Mesenchymal stem cell (in vitro differentiated cells and primary cell): ENCODE data around the gene MFSD6L.
A peak's percentile ranks its signal among the peaks of the same experiment; 100 is the strongest.

Experiments used
- DNase-seq: peaks from one replicate; pipeline ENCODE4 v3.0.0-alpha.2; 2013
- H2AFZ ChIP-seq: one replicate; pipeline ENCODE4 v1.6.1; 2013; ENCODE audit warnings: low read depth, mild to moderate bottlenecking, control low read depth, inconsistent platforms, low read length, moderate library complexity
- H2AK5ac ChIP-seq: 2 replicates; pipeline ENCODE4 v1.6.1; 2013; ENCODE audit warnings: low read length, moderate library complexity, mild to moderate bottlenecking, inconsistent platforms; ENCODE audit not compliant: severe bottlenecking
- H2BK120ac ChIP-seq: one replicate; pipeline ENCODE4 v1.6.1; 2013; ENCODE audit warnings: low read depth, mild to moderate bottlenecking, inconsistent platforms, low read length, moderate library complexity
- H2BK12ac ChIP-seq, 2 experiments: one replicate each; pipeline ENCODE4 v1.6.1; 2013; ENCODE audit warnings: inconsistent platforms in 2 of 2, low read length in 2 of 2, mild to moderate bottlenecking in 2 of 2, moderate library complexity in 2 of 2, control low read depth in 1 of 2
- H2BK15ac ChIP-seq: one replicate; pipeline ENCODE4 v1.6.1; 2013; ENCODE audit warnings: mild to moderate bottlenecking, low read depth, inconsistent platforms; ENCODE audit not compliant: poor library complexity, severe bottlenecking
- H2BK5ac ChIP-seq: 2 replicates; pipeline ENCODE4 v1.6.1; 2013; ENCODE audit warnings: low read depth, mild to moderate bottlenecking, low read length, control low read depth, inconsistent platforms; ENCODE audit not compliant: poor library complexity, severe bottlenecking
- H3K14ac ChIP-seq, 2 experiments: one replicate each; pipeline ENCODE4 v1.6.1; 2013; ENCODE audit warnings: inconsistent platforms in 2 of 2, low read length in 2 of 2, control low read depth in 1 of 2, mild to moderate bottlenecking in 1 of 2, moderate library complexity in 1 of 2
- H3K18ac ChIP-seq, 2 experiments: one replicate each; pipeline ENCODE4 v1.6.1; 2013; ENCODE audit warnings: inconsistent platforms in 2 of 2, low read length in 2 of 2, control low read depth in 1 of 2, low read depth in 1 of 2, mild to moderate bottlenecking in 1 of 2
- H3K23ac ChIP-seq, 2 experiments: one replicate each; pipeline ENCODE4 v1.6.1; 2013; ENCODE audit warnings: inconsistent platforms in 2 of 2, low read length in 2 of 2, mild to moderate bottlenecking in 2 of 2, moderate library complexity in 2 of 2, control low read depth in 1 of 2
- H3K27ac ChIP-seq: 2 replicates; pipeline ENCODE4 v1.5.1; 2013; ENCODE audit warnings: mild to moderate bottlenecking, moderate library complexity, low read length, control low read depth, inconsistent platforms; ENCODE audit not compliant: poor library complexity, severe bottlenecking
- H3K27me3 ChIP-seq, 2 experiments: 2 replicates each; pipeline versions ENCODE4 v1.6.1 to v1.7.0; 2013; ENCODE audit warnings: low read length in 2 of 2, mild to moderate bottlenecking in 2 of 2, moderate library complexity in 2 of 2, control low read depth in 1 of 2, inconsistent platforms in 1 of 2; ENCODE audit not compliant: control insufficient read depth in 1 of 2, insufficient read depth in 1 of 2
- H3K36me3 ChIP-seq, 2 experiments: 2 replicates each; pipeline versions ENCODE4 v1.6.1 to v1.7.0; 2013; ENCODE audit warnings: low read length in 2 of 2, control low read depth in 1 of 2, inconsistent platforms in 1 of 2, low read depth in 1 of 2, mild to moderate bottlenecking in 1 of 2; ENCODE audit not compliant: insufficient read depth in 2 of 2, control insufficient read depth in 1 of 2
- H3K4ac ChIP-seq, 2 experiments: one replicate each; pipeline ENCODE4 v1.6.1; 2013; ENCODE audit warnings: inconsistent platforms in 2 of 2, low read length in 2 of 2, mild to moderate bottlenecking in 2 of 2, moderate library complexity in 2 of 2, control low read depth in 1 of 2, low read depth in 1 of 2
- H3K4me1 ChIP-seq: 2 replicates; pipeline ENCODE4 v1.6.1; 2013; ENCODE audit warnings: low read depth, low read length, control low read depth; ENCODE audit not compliant: control insufficient read depth, insufficient read depth
- H3K4me2 ChIP-seq: 2 replicates; pipeline ENCODE4 v1.6.1; 2013; ENCODE audit warnings: low read length, mild to moderate bottlenecking, inconsistent platforms; ENCODE audit not compliant: poor library complexity, severe bottlenecking
- H3K4me3 ChIP-seq, 2 experiments: 2 replicates each; pipeline versions ENCODE4 v1.5.1 to v1.7.0; 2013; ENCODE audit warnings: low read length in 2 of 2, mild to moderate bottlenecking in 2 of 2, control low read depth in 1 of 2, low read depth in 1 of 2; ENCODE audit not compliant: insufficient read depth in 1 of 2
- H3K79me1 ChIP-seq: replicated peaks from 2 replicates; pipeline ENCODE4 v1.6.1; 2013; ENCODE audit warnings: mild to moderate bottlenecking, control low read depth, low read length, inconsistent platforms; ENCODE audit not compliant: poor library complexity, severe bottlenecking
- H3K9ac ChIP-seq: 2 replicates; pipeline ENCODE4 v1.7.0; 2013; ENCODE audit warnings: mild to moderate bottlenecking, low read length, moderate library complexity
- H3K9me3 ChIP-seq: 2 replicates; pipeline ENCODE4 v1.7.0; 2013; ENCODE audit warnings: mild to moderate bottlenecking, low read length; ENCODE audit not compliant: control insufficient read depth
- H4K8ac ChIP-seq: one replicate; pipeline ENCODE4 v1.6.1; 2013; ENCODE audit warnings: inconsistent platforms, mild to moderate bottlenecking, low read length, moderate library complexity
- H4K91ac ChIP-seq: one replicate; pipeline ENCODE4 v1.6.1; 2013; ENCODE audit warnings: mild to moderate bottlenecking, low read length, inconsistent platforms
- WGBS: methylation state at CpG from one replicate; pipeline ENCODE4 v1.1.7; 2013; ENCODE audit warnings: mixed read lengths; 5-methylcytosine and 5-hydroxymethylcytosine counted together

MFSD6L gene

GRCh38 chr17:8789743-8790142, 9.4 kb downstream of the MFSD6L start:
- Histone ChIP-seq H3K4me3 (no peak overlapping the region), H3K18ac (no peak overlapping the region), H3K27me3 (peaks cover 0 to 24% of the 10 kb centered on the region in 2 experiments), H2BK15ac (no peak overlapping the region), H3K23ac (no peak overlapping the region), H3K9ac (no peak overlapping the region), H3K4me2 (no peak overlapping the region), H3K36me3 (no peaks in the 10 kb centered on the region), H2BK5ac (no peak overlapping the region), H4K8ac (no peak overlapping the region), H3K27ac (no peak overlapping the region), H3K4ac (no peak overlapping the region), H2BK12ac (no peak overlapping the region), H3K4me1 (no peaks in the 10 kb centered on the region), H2AFZ (no peak overlapping the region), H2AK5ac (no peak overlapping the region), H4K91ac (no peak overlapping the region), H3K9me3 (peaks cover 16% of the 10 kb centered on the region), H3K79me1 (no peaks in the 10 kb centered on the region), H2BK120ac (no peak overlapping the region), H3K14ac (no peak overlapping the region)
- WGBS: 75% methylated on average over 9 of the region's 10 CpGs
- DNase-seq: no peak

- no peak overlapping the region for H3K18ac ChIP-seq
- H2AFZ ChIP-seq: no peak overlapping the region
- H3K27me3 ChIP-seq: peaks cover 0 to 24% of the 10 kb centered on the region in 2 experiments
- no peak overlapping the region for H2BK5ac ChIP-seq
- no peaks in the 10 kb centered on the region for H3K36me3 ChIP-seq
- WGBS: 83% methylated on average over 2 of the region's 2 CpGs
- H3K9ac ChIP-seq: no peak overlapping the region
- H4K91ac ChIP-seq: no peak overlapping the region
- no peak overlapping the region for H3K27ac ChIP-seq
- H3K9me3 ChIP-seq: peaks cover 16% of the 10 kb centered on the region
- no peak overlapping the region for H3K23ac ChIP-seq
- no peak for DNase-seq
- H2BK120ac ChIP-seq: no peak overlapping the region
- H3K4me1 ChIP-seq: no peaks in the 10 kb centered on the region
- H2BK15ac ChIP-seq: no peak overlapping the region
- H3K14ac ChIP-seq: no peak overlapping the region
- H2BK12ac ChIP-seq: no peak overlapping the region
- no peak overlapping the region for H3K4me2 ChIP-seq
- H3K4ac ChIP-seq: no peak overlapping the region
- no peaks in the 10 kb centered on the region for H3K79me1 ChIP-seq
- no peak overlapping the region for H3K4me3 ChIP-seq
- no peak overlapping the region for H4K8ac ChIP-seq
- H2AK5ac ChIP-seq: no peak overlapping the region
These were observed 10.2 kb downstream of the MFSD6L start for GRCh38 chr17:8788998-8789397.

GRCh38 chr17:8785547-8786413, 13.4 kb downstream of the MFSD6L start:
- Histone ChIP-seq H3K4me1 (no peaks in the 10 kb centered on the region), H3K9ac (no peak overlapping the region), H3K4me3 (no peak overlapping the region), H3K27ac (no peak overlapping the region), H2BK15ac (no peak overlapping the region), H2BK12ac (no peak overlapping the region), H2BK5ac (no peak overlapping the region), H3K14ac (no peak overlapping the region), H3K23ac (no peak overlapping the region), H3K4me2 (no peak overlapping the region), H3K36me3 (no peaks in the 10 kb centered on the region), H3K4ac (no peak overlapping the region), H2AK5ac (no peak overlapping the region), H2AFZ (no peak overlapping the region), H3K27me3 (peaks cover 0 to 24% of the 10 kb centered on the region in 2 experiments), H2BK120ac (no peak overlapping the region), H3K9me3 (peaks cover 4% of the 10 kb centered on the region), H3K18ac (no peak overlapping the region), H3K79me1 (no peaks in the 10 kb centered on the region), H4K8ac (no peak overlapping the region), H4K91ac (no peak overlapping the region)
- WGBS: 34% methylated on average over 19 of the region's 19 CpGs
- peak; percentile 58 for DNase-seq

- H3K36me3 ChIP-seq: no peaks in the 10 kb centered on the region
- no peak overlapping the region for H2BK120ac ChIP-seq
- H2AFZ ChIP-seq: no peak overlapping the region
- no peak overlapping the region for H4K8ac ChIP-seq
- H3K9ac ChIP-seq: no peak overlapping the region
- 80% methylated on average over 1 of the region's 1 CpG for whole genome bisulfite sequencing
- H2AK5ac ChIP-seq: no peak overlapping the region
- DNase-seq: no peak
- no peak overlapping the region for H3K14ac ChIP-seq
- H3K4me2 ChIP-seq: no peak overlapping the region
- H3K18ac ChIP-seq: no peak overlapping the region
- H3K23ac ChIP-seq: no peak overlapping the region
- no peak overlapping the region for H2BK5ac ChIP-seq
- H3K79me1 ChIP-seq: no peaks in the 10 kb centered on the region
- peaks cover 0 to 6% of the 10 kb centered on the region in 2 experiments for H3K27me3 ChIP-seq
- no peak overlapping the region for H2BK15ac ChIP-seq
- no peaks in the 10 kb centered on the region for H3K4me1 ChIP-seq
- no peak overlapping the region for H3K27ac ChIP-seq
- H3K4ac ChIP-seq: no peak overlapping the region
- H4K91ac ChIP-seq: no peak overlapping the region
- no peak overlapping the region for H3K4me3 ChIP-seq
- H2BK12ac ChIP-seq: no peak overlapping the region
- peaks cover 4% of the 10 kb centered on the region for H3K9me3 ChIP-seq
These were observed 17.0 kb downstream of the MFSD6L start for GRCh38 chr17:8782176-8782575.
